ENCODE results near the gene NOL7.

Gene NOL7

GRCh38 chr6:13611715-13612114 is 3.4 kb upstream of the NOL7 start:
- TF ChIP-seq ZFP3 (CRISPR knock-in tag; IDR thresholded peaks at IDR 0.05), result no peak
- no peak for TF ChIP-seq ZNF8 (CRISPR knock-in tag; IDR thresholded peaks at IDR 0.05)
- TF ChIP-seq GLIS3 (CRISPR knock-in tag; IDR thresholded peaks at IDR 0.05), result no peak
- TF ChIP-seq ZNF565 (CRISPR knock-in tag; conservative IDR thresholded peaks at IDR 0.05; ENCODE audit: low read depth), result no peak
- no peak for TF ChIP-seq ZFP30 (CRISPR knock-in tag; IDR thresholded peaks at IDR 0.05)
- no peak for TF ChIP-seq ARNTL (CRISPR knock-in tag; IDR thresholded peaks at IDR 0.05; ENCODE audit: borderline replicate concordance, low read depth)
- no peak for TF ChIP-seq TCF4 (CRISPR knock-in tag; IDR thresholded peaks at IDR 0.05; ENCODE audit: borderline replicate concordance)
- TF ChIP-seq SNAI2 (CRISPR knock-in tag; IDR thresholded peaks at IDR 0.05), result no peak
- no peak for TF ChIP-seq CSRNP3 (CRISPR knock-in tag; IDR thresholded peaks at IDR 0.05)
- TF ChIP-seq ZNF70 (CRISPR knock-in tag; IDR thresholded peaks at IDR 0.05), result no peak
- TF ChIP-seq ISL1 (CRISPR knock-in tag; IDR thresholded peaks at IDR 0.05), result no peak
- no peak for TF ChIP-seq PPARA (CRISPR knock-in tag; IDR thresholded peaks at IDR 0.05; ENCODE audit: borderline replicate concordance)
- no peak for TF ChIP-seq CSDC2 (CRISPR knock-in tag; IDR thresholded peaks at IDR 0.05)
- no peak for TF ChIP-seq ZC3H10 (CRISPR knock-in tag; IDR thresholded peaks at IDR 0.05)
- no peak for TF ChIP-seq TSHZ2 (CRISPR knock-in tag; IDR thresholded peaks at IDR 0.05)
- ATAC-seq, result no peak

GRCh38 chr6:13613029-13613594 is 2.0 kb upstream of the NOL7 start:
- no peak for TF ChIP-seq OSR1 (CRISPR knock-in tag; IDR thresholded peaks at IDR 0.05)
- TF ChIP-seq CREB5 (CRISPR knock-in tag; IDR thresholded peaks at IDR 0.05; ENCODE audit: low read depth), result no peak
- TF ChIP-seq ZNF565 (CRISPR knock-in tag; conservative IDR thresholded peaks at IDR 0.05; ENCODE audit: low read depth), result no peak
- TF ChIP-seq ARNTL (CRISPR knock-in tag; IDR thresholded peaks at IDR 0.05; ENCODE audit: borderline replicate concordance, low read depth), result no peak
- no peak for TF ChIP-seq ZFP3 (CRISPR knock-in tag; IDR thresholded peaks at IDR 0.05)
- TF ChIP-seq SNAI2 (CRISPR knock-in tag; IDR thresholded peaks at IDR 0.05), result no peak
- TF ChIP-seq PATZ1 (CRISPR knock-in tag; IDR thresholded peaks at IDR 0.05; ENCODE audit: borderline replicate concordance), result no peak
- TF ChIP-seq CSRNP3 (CRISPR knock-in tag; IDR thresholded peaks at IDR 0.05), result no peak
- TF ChIP-seq ZC3H10 (CRISPR knock-in tag; IDR thresholded peaks at IDR 0.05), result no peak
- no peak for TF ChIP-seq POU6F1 (CRISPR knock-in tag; IDR thresholded peaks at IDR 0.05; ENCODE audit: borderline replicate concordance, low read depth)
- TF ChIP-seq TCF4 (CRISPR knock-in tag; IDR thresholded peaks at IDR 0.05; ENCODE audit: borderline replicate concordance), result no peak
- TF ChIP-seq ZFP30 (CRISPR knock-in tag; IDR thresholded peaks at IDR 0.05), result no peak
- no peak for TF ChIP-seq GLIS3 (CRISPR knock-in tag; IDR thresholded peaks at IDR 0.05)
- no peak for ATAC-seq

All from SK-N-SH treated with all-trans-retinoic acid at 6 μM for 48 hours (cell line).